Measurements from ENCODE around the gene IGFBP3.
"Not testable (repeated sequence)": the region's sequence is repeated elsewhere in the genome, so short reads cannot be mapped to it uniquely, and the experiment has no call there.

Gene IGFBP3, protein sequence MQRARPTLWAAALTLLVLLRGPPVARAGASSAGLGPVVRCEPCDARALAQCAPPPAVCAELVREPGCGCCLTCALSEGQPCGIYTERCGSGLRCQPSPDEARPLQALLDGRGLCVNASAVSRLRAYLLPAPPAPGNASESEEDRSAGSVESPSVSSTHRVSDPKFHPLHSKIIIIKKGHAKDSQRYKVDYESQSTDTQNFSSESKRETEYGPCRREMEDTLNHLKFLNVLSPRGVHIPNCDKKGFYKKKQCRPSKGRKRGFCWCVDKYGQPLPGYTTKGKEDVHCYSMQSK

DNA sequence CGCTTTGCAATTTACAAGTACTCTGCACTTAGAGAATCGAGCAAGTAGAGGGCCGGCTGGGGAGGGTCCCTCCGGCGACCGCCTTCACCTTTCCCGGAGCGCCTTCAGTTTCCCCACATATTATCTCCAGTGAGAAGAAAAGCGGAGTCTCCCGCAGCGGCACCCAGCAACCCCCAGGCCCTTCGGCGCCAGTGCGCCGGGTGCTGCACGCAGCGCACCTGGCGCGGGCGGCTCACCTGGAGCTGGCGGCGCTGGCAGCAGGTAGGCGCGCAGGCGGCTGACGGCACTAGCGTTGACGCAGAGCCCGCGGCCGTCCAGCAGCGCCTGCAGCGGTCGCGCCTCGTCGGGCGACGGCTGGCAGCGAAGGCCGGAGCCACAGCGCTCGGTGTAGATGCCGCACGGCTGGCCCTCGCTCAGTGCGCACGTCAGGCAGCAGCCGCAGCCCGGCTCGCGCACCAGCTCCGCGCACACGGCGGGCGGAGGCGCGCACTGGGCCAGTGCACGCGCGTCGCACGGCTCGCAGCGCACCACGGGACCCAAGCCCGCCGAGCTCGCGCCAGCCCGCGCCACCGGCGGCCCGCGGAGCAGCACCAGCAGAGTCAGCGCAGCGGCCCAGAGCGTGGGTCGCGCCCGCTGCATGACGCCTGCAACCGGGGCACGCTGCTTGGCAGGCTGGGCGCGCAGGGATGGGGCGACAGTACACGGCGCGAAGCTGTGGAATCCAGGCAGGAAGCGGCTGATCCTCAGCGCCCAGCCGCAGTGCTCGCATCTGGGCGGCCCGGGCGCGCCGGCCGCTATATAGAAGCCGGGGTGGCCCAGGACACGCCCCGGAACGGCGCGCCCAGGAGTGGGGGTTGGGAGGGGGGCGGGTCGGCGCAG lies at the start of gene IGFBP3:
TSS of gene IGFBP3 (minus strand) at position 771 of the 879 bp plus-strand sequence. CDS start at position 639, 132 bp downstream.
- DNase-seq (ENCODE audit: low spot score), result peak; percentile 31

DNA sequence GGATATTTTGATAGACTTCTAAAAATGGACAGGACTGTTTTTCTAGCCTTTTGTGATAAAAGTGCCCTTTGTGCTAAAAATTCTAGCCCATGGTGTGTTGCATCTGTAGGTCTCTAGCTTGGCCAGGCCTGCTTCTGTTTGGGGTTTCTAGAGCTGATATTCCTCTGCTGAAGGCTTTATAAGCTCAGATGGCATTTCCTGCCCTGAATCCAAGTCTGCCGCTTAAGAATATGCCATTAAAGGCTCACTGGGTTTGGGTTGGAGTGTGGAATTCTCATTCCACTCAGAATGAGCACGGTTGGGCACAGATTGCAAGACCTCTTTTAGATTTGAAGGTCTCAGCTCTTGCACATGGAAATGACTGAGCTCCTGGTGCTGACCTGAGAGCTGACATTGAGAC lies 49.4 kb upstream of the IGFBP3 start:
- DNase-seq (ENCODE audit: low spot score), result no peak

DNA sequence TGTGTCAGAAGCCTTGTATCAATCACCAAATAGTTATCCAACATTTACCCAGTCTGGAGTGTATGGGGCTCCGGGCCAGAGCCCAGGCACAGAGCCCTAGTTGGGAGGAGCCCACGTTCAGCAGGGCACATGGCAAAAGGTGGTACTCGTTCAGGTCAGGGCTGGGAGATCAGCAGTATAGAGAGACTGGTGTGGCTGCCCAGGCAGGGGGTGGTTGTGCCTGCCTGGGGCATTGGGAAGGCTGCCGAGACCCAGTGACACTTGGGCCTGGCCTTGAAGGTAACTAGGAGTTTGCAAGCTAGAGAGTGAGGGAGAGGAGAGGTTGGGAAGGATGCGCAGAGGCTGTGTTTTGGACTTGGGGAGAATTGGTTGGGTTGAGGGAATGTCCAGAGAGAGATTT lies 48.9 kb upstream of the IGFBP3 start:
- no peak for DNase-seq (ENCODE audit: low spot score)

DNA sequence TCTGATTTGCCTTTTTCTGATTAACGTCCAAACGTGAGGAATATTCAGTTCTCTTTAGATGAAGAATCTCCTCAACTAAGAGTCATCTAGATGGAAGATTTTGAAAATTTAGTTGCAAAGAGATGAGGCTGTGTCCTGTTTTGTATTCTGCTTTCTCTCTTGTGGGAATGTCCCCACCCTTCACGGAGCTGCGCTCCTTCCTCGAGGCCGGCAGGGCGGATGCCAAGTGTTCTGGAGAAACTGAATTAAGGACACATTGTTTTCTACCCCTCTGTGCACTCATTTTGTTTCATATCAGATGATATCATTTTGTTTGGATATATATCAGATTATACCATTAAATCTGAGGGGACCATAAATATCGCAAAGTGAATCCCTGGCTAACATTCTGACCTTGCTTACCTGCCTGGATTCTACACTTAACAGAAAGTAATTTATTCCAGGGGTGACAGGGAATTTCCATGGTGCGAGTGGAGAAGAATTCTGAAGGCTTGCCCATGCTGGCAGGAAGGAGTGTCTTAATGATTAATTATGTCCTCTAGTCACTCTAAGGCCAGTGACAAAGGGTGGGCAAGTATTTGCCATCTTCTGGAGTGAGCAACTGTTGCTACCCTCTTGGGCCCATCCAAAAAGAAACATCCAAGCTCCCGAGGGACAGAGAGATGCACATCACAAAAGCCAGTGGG lies 47.9 kb upstream of the IGFBP3 start:
- DNase-seq (ENCODE audit: low spot score), result no peak

DNA sequence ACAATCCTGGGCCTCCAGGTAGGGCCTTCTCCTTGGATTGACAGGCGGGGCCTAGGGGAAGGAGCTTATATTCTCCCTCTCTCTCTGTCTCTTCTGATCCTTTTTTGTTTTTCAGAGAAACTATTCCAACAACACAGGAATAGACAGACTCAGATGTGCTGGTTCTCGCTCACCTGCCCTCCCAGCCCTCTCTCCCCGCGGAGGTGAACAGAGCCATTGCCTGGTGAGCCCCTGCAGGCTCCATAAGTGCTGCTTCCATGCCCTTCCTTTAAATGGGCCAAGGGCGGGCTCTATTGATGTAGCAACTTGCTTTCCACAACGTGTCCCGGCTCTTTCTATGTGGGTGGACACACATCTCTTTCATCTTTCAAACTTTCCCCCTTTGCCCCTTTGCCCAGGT lies 47.2 kb upstream of the IGFBP3 start:
- no peak for DNase-seq (ENCODE audit: low spot score)

DNA sequence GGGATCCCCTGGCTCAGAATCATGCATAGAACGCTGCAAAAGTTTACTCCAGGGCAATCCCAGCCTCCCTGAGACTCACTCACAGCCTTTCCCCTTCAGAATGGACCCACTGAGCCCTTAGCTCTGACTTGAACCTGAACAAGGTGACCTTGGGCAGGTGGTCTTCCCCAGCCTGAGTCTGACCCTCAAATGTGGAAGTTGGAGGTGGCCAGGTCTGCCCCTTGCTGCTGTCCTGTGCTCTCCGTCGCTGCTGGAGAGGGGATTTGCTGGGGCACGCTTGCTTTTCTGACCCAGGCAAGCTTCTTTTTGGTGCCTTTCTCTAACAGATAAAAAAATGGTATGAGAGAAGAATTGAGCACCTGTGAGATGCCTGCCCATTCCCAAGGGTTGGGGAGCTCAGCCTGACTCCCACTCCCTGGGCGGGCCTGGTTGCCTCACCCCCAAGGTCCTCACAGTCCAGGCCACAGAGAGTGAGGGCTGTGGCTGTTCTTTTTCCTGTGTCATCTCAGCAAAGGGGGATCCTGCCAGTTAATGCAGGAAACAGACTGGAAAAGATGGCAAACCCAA lies 46.6 kb upstream of the IGFBP3 start:
- DNase-seq (ENCODE audit: low spot score), result no peak

DNA sequence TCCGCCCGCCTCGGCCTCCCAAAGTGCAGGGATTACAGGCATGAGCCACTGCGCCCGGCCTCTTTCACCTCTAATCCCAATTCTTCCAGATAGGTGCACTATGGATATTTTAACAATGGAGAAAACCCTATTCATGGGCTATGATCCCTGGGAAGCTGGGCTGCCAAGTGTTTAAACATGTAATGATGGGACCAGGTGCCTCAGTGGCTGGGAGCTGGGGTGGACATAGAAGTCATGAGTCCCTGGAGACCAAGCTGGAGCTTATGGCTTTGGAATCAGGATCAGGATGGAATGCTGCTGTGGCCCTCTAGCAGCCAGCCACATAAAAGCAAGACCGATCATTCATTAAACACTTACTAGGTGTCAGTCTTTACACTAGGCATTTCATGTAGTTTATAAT lies 41.8 kb upstream of the IGFBP3 start:
- DNase-seq (ENCODE audit: low spot score), result no peak

DNA sequence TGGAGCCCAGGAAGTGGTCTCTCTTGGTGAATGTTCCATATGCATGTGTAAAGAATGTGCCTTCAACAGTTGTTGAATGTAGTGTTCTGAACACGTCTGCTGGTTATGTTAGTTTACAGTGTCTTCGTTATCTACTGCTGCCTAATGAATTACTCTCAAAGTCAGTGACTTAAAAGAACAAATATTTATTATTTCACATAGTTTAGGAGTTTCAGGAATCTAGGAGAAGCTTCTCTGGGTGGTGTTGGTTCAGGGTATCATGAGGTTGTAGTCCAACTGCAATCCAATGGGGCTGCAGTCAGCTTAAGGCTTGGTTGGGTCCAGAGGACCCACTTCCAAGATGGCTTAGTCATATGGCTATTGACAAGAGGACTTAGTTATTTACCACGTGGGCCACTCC lies 36.6 kb upstream of the IGFBP3 start:
- no peak for DNase-seq (ENCODE audit: low spot score)

DNA sequence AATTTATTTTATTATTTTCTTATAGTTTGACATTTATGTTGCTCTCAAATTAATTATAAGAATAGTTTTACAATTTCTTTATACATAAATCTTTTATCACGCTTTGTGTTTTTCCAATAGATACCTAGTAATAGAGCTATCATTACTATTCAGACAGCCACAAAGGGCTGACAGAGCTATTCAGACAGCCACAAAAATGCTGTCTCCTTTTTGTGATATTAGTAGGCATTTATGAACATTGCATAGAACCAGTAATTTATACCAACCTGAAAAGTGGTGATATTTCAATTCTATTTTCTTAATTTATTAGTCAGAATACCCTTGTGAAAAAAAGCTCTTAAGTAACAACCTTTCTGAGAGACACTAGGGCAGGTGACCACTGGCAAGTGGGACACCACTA lies 34.2 kb upstream of the IGFBP3 start:
- no peak for DNase-seq (ENCODE audit: low spot score)

DNA sequence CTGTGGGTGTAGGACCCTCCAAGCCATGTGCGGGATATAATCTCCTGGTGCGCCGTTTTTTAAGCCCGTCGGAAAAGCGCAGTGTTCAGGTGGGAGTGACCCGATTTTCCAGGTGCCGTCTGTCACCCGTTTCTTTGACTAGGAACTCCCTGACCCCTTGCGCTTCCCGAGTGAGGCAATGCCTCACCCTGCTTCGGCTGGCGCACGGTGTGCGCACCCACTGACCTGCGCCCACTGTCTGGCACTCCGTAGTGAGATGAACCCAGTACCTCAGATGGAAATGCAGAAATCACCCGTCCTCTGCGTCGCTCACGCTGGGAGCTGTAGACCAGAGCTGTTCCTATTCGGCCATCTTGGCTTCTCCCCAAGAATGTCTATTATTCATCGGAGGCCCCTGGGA lies 32.0 kb upstream of the IGFBP3 start:
- DNase-seq (ENCODE audit: low spot score), result not testable (repeated sequence)

DNA sequence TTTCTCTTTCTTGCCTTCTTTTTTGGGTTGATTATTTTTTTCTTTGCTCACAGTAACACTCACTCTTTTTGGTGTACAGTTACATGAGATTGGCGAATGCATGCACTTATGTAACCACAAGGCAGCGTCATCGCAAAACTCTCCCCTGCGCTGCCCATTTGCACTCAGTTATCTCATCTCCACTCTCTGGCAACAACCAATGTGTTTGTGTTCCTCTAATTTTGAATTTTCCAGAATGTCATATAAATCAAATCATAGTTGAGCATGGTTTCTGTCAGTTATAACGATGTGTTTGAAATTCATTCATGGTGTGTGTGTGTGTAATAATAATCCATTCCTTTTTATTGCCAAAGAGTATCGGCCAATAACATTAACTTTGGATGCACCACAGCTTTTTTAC lies 23.0 kb upstream of the IGFBP3 start:
- DNase-seq (ENCODE audit: low spot score), result no peak

DNA sequence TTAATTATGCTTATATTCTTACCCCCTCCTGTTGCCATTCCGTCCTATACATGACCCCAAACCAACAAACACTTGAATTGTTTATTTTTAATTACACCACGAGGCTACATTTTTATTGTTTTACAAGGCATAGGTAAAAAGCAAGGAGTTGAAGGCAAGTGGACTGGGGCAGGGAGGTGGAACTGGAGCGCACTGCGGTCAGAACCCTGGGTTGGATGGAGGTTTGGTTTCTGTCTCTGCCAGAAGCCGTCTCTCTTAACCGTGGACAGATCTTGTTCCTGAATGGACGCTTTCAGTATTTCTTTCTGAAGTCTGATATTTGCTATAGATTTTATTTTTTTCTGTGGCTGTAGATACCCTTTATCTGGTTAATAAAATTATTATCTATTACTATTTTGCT lies 19.9 kb upstream of the IGFBP3 start:
- no peak for DNase-seq (ENCODE audit: low spot score)

DNA sequence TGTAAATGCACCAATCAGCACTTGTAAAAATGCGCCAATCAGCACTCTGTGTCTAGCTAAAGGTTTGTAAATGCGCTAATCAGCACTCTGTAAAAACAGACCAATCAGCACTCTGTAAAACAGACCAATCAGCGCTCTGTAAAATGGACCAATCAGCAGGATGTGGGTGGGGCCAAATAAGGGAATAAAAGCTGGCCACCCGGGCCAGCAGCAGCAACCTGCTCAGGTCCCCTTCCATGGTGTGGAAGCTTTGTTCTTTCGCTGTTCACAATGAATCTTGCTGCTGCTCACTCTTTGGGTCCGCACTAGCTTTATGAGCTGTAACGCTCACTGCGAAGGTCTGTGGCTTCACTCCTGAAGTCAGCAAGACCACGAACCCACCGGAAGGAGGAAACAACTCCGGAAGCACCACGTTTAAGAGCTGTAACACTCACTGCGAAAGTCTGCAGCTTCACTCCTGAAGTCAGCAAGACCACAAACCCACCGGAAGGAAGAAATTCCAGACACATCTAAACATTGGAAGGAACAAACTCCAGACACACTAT lies 19.2 kb upstream of the IGFBP3 start:
- not testable (repeated sequence) for DNase-seq (ENCODE audit: low spot score)

DNA sequence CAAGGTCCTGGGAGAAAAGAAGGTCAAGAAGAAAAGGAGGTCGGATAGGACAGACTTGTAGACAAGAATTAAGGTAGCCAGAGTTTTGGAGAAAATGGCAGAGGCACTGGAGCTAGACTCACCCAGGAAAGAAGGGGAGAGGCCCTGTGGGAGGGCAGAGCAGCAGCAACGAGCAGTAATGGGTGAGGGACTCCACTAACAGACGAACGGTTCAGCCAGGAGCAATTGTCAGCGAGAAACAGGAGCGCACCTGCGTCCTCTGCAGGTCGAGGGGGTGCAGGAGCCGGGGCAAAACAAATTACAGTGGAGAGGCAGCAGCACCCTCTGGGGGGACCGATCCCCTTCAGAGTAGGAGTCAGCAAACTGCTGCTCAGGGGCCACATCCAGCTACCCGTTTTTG lies 18.5 kb upstream of the IGFBP3 start:
- DNase-seq (ENCODE audit: low spot score), result no peak

DNA sequence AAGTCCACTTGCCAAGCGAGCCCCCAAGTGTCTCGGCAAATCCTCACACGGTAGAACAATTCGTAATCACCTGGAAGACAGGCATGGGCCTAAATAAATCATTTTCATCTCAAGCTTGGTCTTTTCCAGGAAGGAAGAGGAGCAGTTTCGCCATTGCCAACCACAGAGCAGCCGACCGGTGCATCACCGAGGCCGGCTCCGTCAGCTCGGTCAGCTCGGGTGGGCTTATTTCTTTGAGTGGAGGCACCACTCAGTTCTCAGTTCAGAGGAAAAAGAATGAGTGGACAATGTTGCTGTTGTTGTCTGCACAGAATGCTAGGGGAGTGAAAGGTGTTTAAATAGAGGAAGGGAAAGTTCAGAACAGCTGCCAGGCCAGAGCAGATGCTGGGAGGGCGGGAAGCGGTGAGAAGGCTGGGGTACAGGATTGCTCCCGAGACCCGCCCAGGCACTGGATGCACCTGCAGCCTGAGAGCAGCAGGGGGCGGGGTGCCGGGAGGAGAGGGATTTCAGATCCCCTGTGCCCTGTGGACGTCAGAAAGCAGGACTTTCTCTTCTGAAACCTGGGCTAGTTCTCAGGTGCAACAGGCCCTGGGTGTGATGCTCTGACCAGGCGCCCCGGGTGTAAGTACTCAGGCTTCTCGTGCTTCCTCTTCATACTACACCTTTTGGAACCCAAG lies 17.7 kb upstream of the IGFBP3 start:
- DNase-seq (ENCODE audit: low spot score), result peak; percentile 20

DNA sequence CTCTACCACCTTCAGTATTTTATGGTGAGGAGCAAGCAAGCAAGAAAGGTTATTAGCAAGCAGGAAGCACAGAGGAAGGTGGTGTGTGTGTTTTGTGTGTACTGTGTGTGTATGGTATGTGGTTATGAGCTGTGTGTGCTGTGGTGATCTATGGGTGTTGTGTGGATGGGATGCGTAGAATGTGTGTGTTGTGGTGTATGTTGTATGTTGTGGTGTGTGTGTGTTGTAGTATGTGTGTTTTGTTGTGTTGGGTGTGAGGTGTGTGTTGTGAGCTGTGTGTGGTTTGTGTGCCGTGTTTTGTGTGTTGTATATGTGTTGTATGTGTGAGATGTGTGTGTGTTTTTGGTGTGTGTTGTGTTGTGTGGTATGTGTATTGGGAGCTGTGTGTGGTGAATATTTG lies 16.8 kb upstream of the IGFBP3 start:
- DNase-seq (ENCODE audit: low spot score), result no peak

DNA sequence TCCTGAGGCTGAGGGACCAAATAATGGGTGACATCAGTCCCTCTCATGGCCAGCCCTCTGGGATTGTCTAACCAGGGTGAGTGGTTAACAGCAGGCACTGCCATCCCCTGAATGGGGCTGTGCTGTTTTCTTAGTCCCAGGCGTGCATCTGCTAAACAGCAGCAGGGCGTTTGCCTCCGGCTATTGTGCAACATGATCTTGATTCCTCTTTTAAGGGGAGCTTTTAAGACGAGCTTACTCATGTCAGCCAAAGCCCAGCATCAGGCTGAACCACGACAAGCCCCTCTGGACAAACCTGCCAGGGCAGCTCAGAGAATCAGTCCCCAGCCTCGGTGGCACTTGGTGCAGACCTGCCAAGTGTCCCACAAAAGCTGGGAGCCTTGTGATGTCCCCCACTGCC lies 16.2 kb upstream of the IGFBP3 start:
- no peak for DNase-seq (ENCODE audit: low spot score)

DNA sequence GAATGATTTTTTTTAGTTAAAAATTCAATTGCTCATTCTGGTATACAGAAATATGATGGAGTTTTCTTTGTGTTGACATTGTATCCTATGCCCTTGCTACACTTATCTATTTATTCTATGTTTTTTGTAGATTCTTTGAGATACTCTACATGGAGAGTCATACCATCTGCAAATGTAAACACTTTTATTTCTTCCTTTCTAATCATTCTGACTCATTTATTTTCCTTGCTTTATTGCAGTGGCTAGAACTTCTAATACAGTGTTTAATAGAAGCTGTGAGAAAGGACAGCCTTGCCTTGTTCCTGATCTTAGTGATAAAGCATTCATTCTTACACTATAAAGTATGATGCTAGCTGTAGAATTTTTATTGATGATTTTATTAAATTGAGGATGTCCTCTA lies 9.9 kb upstream of the IGFBP3 start:
- DNase-seq (ENCODE audit: low spot score), result no peak

DNA sequence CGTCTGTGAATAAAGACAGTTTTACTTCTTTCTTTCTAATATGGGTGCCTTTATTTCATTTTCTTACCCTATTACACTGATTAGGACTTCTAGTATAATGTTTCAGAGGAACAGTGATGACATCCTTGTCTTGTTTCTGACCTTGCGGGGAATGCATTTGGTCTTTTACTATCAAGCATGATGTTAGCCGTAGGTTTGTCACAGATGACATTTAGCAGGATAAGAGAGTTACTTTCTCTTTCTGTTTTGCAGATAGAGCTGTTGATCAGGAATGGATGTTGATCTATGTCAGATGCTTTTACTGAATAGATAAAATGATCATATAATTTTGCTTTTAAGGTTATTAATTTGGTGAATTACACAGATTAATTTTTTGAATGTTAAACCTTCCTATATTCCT lies 6.6 kb upstream of the IGFBP3 start:
- DNase-seq (ENCODE audit: low spot score), result no peak

DNA sequence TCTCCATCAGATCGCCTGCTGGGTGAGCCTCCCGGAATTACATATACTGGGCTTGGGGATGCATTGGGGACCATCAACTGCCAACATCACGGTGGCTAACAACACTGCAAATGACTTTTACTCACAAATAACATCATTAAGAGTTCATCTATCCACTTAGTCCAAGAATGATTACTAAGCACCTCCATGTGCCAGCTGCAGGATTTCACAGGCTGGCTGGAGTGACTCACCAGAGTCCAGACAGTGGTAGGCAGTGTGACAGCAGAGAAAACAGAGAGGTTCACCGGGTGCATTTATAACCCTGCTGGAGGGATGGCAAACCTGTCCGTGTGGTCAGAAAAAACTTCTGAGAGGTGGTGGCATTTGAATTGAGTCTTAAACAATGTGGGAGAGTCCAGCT lies 3.2 kb upstream of the IGFBP3 start:
- DNase-seq (ENCODE audit: low spot score), result peak; percentile 41

DNA sequence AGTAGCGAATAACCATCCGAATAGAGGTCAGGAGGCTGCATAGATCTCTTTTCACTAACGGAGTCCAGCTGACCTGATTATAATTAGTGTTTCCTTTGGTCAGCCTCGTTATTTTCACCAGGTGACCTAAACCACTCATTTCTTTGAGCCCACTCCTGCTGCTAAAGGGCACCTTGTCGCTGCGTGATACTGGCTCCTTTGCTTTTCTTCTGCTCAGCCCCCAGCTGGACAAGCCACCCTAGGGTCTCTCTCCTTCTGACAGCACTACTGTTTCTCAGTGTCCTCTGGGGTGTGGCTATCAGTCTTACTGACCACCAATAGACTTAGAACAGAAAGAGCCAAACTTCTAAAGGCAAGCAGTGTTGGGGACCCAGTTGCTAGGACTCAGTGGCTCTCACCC lies 2.7 kb upstream of the IGFBP3 start:
- no peak for DNase-seq (ENCODE audit: low spot score)

DNA sequence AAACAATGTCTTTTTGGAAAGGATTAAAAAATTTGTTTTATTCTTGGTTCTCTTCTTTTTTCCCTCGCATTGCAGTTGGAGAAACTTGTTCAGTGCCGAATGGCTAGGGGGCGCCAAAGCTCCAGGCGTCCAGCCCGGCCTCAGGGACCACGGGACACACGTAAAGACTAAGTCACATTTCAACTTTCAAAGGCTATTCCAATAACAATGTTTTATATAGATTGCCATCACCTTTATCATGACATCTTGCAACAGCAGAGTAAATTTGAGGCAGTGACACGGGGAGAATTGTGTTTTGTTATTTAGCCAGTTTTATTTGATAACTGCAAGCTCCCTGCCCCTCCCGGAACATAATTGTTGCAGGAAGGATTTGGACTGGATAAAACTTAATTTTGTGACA lies 2.2 kb upstream of the IGFBP3 start:
- peak; percentile 80 for DNase-seq (ENCODE audit: low spot score)

Data from LoVo (cell line).